ENCODE data around the gene HGFAC.
"Not testable (repeated sequence)": the region's sequence is repeated elsewhere in the genome, so short reads cannot be mapped to it uniquely, and the experiment has no call there.

The HGFAC gene

GRCh38 chr4:3446631-3447320 lies 5.0 kb downstream of the HGFAC start:
- no peak overlapping the region for H3K27ac ChIP-seq (ENCODE audit: low read length)
- no peaks in the 10 kb centered on the region for H3K9me3 ChIP-seq (ENCODE audit: control insufficient read depth, low read depth, low read length)
- no peaks in the 10 kb centered on the region for H3K36me3 ChIP-seq (ENCODE audit: control insufficient read depth, low read depth, low read length)
- no peak overlapping the region for H3K4me3 ChIP-seq (ENCODE audit: low read length)
- no peaks in the 10 kb centered on the region for H3K4me1 ChIP-seq (ENCODE audit: control insufficient read depth, low read depth, low read length)
- no peaks in the 10 kb centered on the region for H3K27me3 ChIP-seq (ENCODE audit: control insufficient read depth, insufficient read depth, low read length)
- no peak overlapping the region for H3K9ac ChIP-seq (ENCODE audit: low read length)

DNA sequence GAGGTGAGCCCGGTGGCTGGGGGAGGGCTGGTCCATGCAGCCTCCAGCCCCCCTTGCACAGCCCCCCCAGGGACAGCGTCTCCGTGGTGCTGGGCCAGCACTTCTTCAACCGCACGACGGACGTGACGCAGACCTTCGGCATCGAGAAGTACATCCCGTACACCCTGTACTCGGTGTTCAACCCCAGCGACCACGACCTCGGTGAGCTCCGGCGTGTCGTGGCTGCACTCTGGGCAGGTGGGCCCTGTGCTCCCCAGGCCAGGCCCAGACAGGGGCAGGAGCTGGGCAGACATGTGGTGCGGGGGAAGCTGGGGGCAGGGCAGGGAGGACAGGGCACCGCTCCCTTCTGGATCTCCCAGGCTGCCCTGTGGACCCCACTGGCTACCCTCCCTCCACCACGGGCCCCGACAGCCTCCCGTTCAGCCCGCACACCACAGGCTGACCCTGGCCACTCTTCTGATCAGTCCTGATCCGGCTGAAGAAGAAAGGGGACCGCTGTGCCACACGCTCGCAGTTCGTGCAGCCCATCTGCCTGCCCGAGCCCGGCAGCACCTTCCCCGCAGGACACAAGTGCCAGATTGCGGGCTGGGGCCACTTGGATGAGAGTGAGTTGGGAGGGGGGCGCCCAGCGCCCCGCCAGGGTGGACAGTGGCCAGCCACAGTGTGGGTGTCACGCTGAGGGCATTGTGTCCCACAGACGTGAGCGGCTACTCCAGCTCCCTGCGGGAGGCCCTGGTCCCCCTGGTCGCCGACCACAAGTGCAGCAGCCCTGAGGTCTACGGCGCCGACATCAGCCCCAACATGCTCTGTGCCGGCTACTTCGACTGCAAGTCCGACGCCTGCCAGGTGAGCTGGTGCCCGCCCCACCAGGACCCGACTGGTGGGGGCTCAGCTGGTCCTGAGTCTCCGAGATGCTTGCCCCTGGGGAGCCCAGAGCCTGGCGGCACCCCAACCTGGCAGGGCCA lies 5.9 kb downstream of the HGFAC start:
- Histone ChIP-seq H3K36me3 (ENCODE audit: control insufficient read depth, low read depth, low read length) (no peaks in the 10 kb centered on the region), H3K27ac (ENCODE audit: low read length) (no peak overlapping the region), H3K4me3 (ENCODE audit: low read length) (no peak overlapping the region), H3K4me1 (ENCODE audit: control insufficient read depth, low read depth, low read length) (no peaks in the 10 kb centered on the region), H3K9me3 (ENCODE audit: control insufficient read depth, low read depth, low read length) (no peaks in the 10 kb centered on the region), H3K27me3 (ENCODE audit: control insufficient read depth, insufficient read depth, low read length) (no peaks in the 10 kb centered on the region), H3K9ac (ENCODE audit: low read length) (no peak overlapping the region)

DNA sequence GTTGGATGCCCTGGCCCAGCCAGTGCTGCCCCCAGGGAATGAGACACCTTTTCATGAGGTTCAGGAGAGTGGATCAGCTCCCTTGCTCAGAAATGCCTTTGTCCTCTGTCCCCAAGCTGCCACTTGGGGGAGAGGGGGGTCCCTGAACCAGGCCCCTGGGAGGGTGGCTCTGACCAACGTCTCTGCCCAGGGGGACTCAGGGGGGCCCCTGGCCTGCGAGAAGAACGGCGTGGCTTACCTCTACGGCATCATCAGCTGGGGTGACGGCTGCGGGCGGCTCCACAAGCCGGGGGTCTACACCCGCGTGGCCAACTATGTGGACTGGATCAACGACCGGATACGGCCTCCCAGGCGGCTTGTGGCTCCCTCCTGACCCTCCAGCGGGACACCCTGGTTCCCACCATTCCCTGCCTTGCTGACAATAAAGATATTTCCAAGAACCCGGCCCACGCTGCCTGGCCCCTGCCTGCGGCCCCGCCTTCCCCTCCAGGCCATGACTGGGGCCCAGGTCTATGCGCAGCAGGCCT lies 7.3 kb downstream of the HGFAC start:
- H3K4me1 ChIP-seq (ENCODE audit: control insufficient read depth, low read depth, low read length) = no peaks in the 10 kb centered on the region

DNA sequence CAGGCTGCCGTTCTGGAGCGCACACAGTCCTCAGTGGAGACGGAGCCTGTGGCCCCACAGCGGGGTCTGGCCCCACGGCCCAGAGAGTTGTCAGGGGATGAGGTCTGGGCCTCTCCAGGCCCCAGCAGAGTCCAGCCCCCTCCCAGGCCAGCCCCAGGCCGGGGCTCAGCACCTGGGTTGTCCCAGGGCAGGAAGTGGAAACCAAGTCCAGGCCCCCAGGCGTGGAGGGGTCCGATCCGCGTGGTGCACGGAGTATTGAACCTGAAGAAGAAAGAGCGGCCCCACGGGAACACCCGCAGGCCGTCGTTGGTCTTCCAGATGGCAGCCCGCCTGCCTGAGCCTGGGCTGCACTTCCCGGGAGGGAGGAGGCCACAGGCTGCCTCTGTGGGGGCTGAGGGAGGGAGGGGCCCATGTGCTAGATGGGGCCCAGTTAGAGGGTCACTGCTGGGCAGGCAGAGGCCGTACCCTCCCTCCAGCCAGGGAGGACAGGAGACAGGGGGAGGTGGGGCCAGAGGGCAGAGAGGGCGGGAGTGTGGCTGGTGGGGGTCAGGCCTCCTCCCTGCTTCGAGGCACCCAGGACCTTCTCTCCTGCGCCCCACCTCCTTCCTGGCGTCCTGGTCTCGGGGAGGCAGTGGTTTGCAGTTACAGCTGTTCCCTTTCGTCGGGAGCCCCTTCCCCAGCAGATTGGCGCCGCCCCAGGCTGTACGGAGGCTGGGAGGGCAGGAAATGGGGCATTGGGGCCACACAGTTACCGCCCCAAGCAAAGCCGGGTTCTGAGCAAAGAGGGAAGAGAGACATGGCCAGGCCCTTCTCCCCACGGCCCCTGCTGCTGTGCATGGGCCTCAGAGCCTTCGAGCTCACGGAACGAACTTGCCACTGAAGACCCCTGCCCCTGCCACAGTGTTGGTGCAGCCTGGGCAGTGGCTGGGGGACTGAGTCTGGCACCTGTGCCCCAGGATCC lies 8.1 kb downstream of the HGFAC start:
- no peaks in the 10 kb centered on the region for H3K36me3 ChIP-seq (ENCODE audit: control insufficient read depth, low read depth, low read length)
- H3K27ac ChIP-seq (ENCODE audit: low read length) = no peak overlapping the region
- H3K9ac ChIP-seq (ENCODE audit: low read length) = no peak overlapping the region
- no peaks in the 10 kb centered on the region for H3K4me1 ChIP-seq (ENCODE audit: control insufficient read depth, low read depth, low read length)
- no peak overlapping the region for H3K4me3 ChIP-seq (ENCODE audit: low read length)
- H3K9me3 ChIP-seq (ENCODE audit: control insufficient read depth, low read depth, low read length) = no peaks in the 10 kb centered on the region
- peaks cover 4% of the 10 kb centered on the region for H3K27me3 ChIP-seq (ENCODE audit: control insufficient read depth, insufficient read depth, low read length)

More for the DNA sequence above, 7.3 kb downstream of the HGFAC start:
- Histone ChIP-seq H3K9ac (ENCODE audit: low read length) (no peak overlapping the region), H3K27ac (ENCODE audit: low read length) (no peak overlapping the region), H3K27me3 (ENCODE audit: control insufficient read depth, insufficient read depth, low read length) (peaks cover under 1% of the 10 kb centered on the region), H3K36me3 (ENCODE audit: control insufficient read depth, low read depth, low read length) (no peaks in the 10 kb centered on the region), H3K9me3 (ENCODE audit: control insufficient read depth, low read depth, low read length) (no peaks in the 10 kb centered on the region), H3K4me3 (ENCODE audit: low read length) (no peak overlapping the region)

- Histone ChIP-seq H3K9ac (ENCODE audit: low read length) (no peak overlapping the region), H3K9me3 (ENCODE audit: control insufficient read depth, low read depth, low read length) (no peaks in the 10 kb centered on the region), H3K4me3 (ENCODE audit: low read length) (no peak overlapping the region), H3K4me1 (ENCODE audit: control insufficient read depth, low read depth, low read length) (no peaks in the 10 kb centered on the region), H3K27ac (ENCODE audit: low read length) (no peak overlapping the region), H3K36me3 (ENCODE audit: control insufficient read depth, low read depth, low read length) (no peaks in the 10 kb centered on the region), H3K27me3 (ENCODE audit: control insufficient read depth, insufficient read depth, low read length) (peaks cover 4% of the 10 kb centered on the region)
These were observed 8.9 kb downstream of the HGFAC start for GRCh38 chr4:3450643-3451042.

DNA sequence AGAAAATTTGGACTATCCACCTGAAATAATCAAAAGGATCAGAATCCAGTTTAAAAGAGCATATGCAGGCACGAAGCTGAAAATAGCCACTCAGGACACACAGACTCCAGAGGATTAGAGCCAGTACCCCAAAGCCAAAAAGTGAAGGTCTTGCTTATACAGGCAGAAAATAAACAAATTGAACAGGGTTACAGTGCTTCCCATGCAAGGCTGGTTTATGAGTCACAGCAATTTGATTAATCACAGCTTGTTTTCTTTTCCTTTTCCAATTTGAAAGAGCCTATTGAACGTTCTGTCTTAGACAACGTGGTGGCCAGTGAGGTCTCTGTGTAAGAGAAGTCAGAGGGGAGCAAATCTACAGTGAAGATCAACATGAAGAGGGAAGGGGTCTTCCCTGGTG lies 10.2 kb downstream of the HGFAC start:
- Histone ChIP-seq H3K36me3 (ENCODE audit: control insufficient read depth, low read depth, low read length) (no peaks in the 10 kb centered on the region), H3K4me3 (ENCODE audit: low read length) (no peak overlapping the region), H3K27ac (ENCODE audit: low read length) (no peak overlapping the region), H3K27me3 (ENCODE audit: control insufficient read depth, insufficient read depth, low read length) (peaks cover 4% of the 10 kb centered on the region), H3K9me3 (ENCODE audit: control insufficient read depth, low read depth, low read length) (no peaks in the 10 kb centered on the region), H3K9ac (ENCODE audit: low read length) (no peak overlapping the region), H3K4me1 (ENCODE audit: control insufficient read depth, low read depth, low read length) (no peaks in the 10 kb centered on the region)

DNA sequence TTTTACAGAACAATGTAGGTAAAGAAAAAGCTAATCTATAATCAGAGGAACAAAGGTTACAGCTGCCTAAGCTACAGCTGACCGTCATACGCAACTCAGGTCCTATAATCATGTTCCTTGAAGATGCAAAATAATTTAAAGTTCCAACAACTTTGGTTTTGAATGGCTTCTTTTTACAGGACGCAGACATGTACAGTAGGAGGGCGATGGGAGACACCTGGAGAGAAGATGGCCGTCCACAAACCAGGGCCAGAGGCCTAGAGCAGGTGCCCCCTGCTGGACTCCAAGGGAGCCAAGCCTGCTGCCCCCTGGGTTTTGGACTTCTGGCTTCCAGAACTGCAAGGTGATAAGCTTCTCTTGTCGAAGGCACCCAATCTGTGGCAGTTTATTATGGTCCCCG lies 10.6 kb downstream of the HGFAC start:
- Histone ChIP-seq H3K27me3 (ENCODE audit: control insufficient read depth, insufficient read depth, low read length) (peaks cover 4% of the 10 kb centered on the region), H3K9ac (ENCODE audit: low read length) (no peak overlapping the region), H3K4me1 (ENCODE audit: control insufficient read depth, low read depth, low read length) (no peaks in the 10 kb centered on the region), H3K27ac (ENCODE audit: low read length) (no peak overlapping the region), H3K9me3 (ENCODE audit: control insufficient read depth, low read depth, low read length) (no peaks in the 10 kb centered on the region), H3K4me3 (ENCODE audit: low read length) (no peak overlapping the region), H3K36me3 (ENCODE audit: control insufficient read depth, low read depth, low read length) (no peaks in the 10 kb centered on the region)

DNA sequence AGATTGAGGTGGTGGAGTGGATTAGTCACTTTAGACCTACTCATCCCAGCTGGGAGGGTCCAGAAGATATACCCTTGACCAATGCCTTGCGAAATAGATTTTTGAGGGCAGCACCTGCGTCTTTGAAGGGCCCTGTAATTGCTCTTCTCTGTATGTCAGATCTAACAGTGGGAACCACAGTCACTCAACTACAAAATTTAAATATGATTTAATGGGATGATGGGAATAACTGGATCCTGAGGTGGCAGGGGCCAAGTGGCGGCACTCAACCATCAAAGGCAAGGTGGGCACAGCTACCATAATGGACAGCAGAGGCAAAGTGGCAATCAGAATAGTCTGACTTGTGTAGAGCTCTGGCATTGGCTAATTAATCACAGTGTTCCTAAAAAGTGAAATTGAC lies 13.8 kb downstream of the HGFAC start:
- H3K4me1 ChIP-seq (ENCODE audit: control insufficient read depth, low read depth, low read length) = not testable (repeated sequence)

GRCh38 chr4:3458371-3458770 lies 16.6 kb downstream of the HGFAC start:
- Histone ChIP-seq H3K4me3 (ENCODE audit: low read length) (no peak overlapping the region), H3K36me3 (ENCODE audit: control insufficient read depth, low read depth, low read length) (no peaks in the 10 kb centered on the region), H3K4me1 (ENCODE audit: control insufficient read depth, low read depth, low read length) (no peaks in the 10 kb centered on the region), H3K9ac (ENCODE audit: low read length) (no peak overlapping the region), H3K27me3 (ENCODE audit: control insufficient read depth, insufficient read depth, low read length) (peaks cover 31% of the 10 kb centered on the region), H3K27ac (ENCODE audit: low read length) (no peak overlapping the region), H3K9me3 (ENCODE audit: control insufficient read depth, low read depth, low read length) (no peaks in the 10 kb centered on the region)

More for the DNA sequence above, 13.8 kb downstream of the HGFAC start:
- H3K36me3 ChIP-seq (ENCODE audit: control insufficient read depth, low read depth, low read length); H3K9ac ChIP-seq (ENCODE audit: low read length); H3K27ac ChIP-seq (ENCODE audit: low read length); H3K4me3 ChIP-seq (ENCODE audit: low read length); H3K9me3 ChIP-seq (ENCODE audit: control insufficient read depth, low read depth, low read length): not testable (repeated sequence)
- H3K27me3 ChIP-seq (ENCODE audit: control insufficient read depth, insufficient read depth, low read length) = peaks cover 14% of the 10 kb centered on the region

DNA sequence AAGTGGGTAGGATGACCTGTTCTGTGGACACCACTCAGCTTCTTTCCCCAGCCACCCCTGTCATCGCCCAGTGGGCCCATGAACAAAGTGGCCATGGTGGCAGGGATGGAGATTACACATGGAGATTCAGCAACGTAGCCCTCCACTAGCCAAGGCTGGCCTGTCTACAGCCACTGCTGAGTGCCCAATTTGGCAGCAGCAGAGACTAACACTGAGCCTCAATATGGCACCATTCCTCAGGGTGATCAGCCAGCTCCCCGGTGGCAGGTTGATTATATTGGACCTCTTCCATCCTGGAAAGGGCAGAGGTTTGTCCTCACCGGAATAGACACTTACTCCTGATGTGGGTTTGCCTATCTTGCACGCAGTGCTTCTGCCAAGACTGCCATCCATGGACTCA lies 17.4 kb downstream of the HGFAC start:
- H3K36me3 ChIP-seq (ENCODE audit: control insufficient read depth, low read depth, low read length); H3K9ac ChIP-seq (ENCODE audit: low read length); H3K4me3 ChIP-seq (ENCODE audit: low read length); H3K27ac ChIP-seq (ENCODE audit: low read length); H3K4me1 ChIP-seq (ENCODE audit: control insufficient read depth, low read depth, low read length); H3K9me3 ChIP-seq (ENCODE audit: control insufficient read depth, low read depth, low read length): not testable (repeated sequence)
- H3K27me3 ChIP-seq (ENCODE audit: control insufficient read depth, insufficient read depth, low read length) = peaks cover 37% of the 10 kb centered on the region

DNA sequence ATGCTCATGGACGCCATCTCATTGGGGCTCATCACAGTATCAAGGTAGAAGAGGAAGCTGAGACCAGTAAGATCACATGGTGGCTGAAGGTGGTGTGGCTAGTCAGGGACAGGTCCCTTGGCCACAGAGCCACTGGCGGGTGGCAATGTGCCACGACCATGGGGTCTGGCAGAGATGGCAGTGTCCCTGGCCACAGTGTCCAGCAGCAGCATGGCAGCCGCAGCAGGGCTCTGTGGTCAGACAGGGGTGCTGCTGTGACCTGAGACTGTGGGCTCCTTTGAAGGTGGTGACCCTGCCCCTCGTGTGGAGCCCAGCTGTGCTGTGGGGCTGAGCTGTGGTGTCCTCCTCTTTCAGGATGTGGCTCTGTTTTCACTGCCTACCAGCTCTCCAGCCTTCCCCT lies 19.2 kb downstream of the HGFAC start:
- no peaks in the 10 kb centered on the region for H3K4me1 ChIP-seq (ENCODE audit: control insufficient read depth, low read depth, low read length)
- H3K36me3 ChIP-seq (ENCODE audit: control insufficient read depth, low read depth, low read length) = no peaks in the 10 kb centered on the region
- H3K9me3 ChIP-seq (ENCODE audit: control insufficient read depth, low read depth, low read length) = no peaks in the 10 kb centered on the region
- H3K4me3 ChIP-seq (ENCODE audit: low read length) = no peak overlapping the region
- H3K27ac ChIP-seq (ENCODE audit: low read length) = no peak overlapping the region
- peaks cover 52% of the 10 kb centered on the region for H3K27me3 ChIP-seq (ENCODE audit: control insufficient read depth, insufficient read depth, low read length)
- no peak overlapping the region for H3K9ac ChIP-seq (ENCODE audit: low read length)

Data from iPS-18a (cell line).